Eye (tissue), 1 donor: ENCODE results near the gene ABCA2.
"Not testable (repeated sequence)": the region's sequence is repeated elsewhere in the genome, so short reads cannot be mapped to it uniquely, and the experiment has no call there.

Source experiments
- DNase-seq: peaks from one replicate; pipeline ENCODE4 v3.0.0-alpha.2; 2015

ABCA2 gene

GRCh38 chr9:137046088-137046787 is 18.2 kb upstream of the ABCA2 start, which contains the start of gene NPDC1:
Gene NPDC1 (minus strand): TSS chr9:137046177. CDS start chr9:137045989, 188 bp downstream.
- peak; percentile 91 for DNase-seq

DNA sequence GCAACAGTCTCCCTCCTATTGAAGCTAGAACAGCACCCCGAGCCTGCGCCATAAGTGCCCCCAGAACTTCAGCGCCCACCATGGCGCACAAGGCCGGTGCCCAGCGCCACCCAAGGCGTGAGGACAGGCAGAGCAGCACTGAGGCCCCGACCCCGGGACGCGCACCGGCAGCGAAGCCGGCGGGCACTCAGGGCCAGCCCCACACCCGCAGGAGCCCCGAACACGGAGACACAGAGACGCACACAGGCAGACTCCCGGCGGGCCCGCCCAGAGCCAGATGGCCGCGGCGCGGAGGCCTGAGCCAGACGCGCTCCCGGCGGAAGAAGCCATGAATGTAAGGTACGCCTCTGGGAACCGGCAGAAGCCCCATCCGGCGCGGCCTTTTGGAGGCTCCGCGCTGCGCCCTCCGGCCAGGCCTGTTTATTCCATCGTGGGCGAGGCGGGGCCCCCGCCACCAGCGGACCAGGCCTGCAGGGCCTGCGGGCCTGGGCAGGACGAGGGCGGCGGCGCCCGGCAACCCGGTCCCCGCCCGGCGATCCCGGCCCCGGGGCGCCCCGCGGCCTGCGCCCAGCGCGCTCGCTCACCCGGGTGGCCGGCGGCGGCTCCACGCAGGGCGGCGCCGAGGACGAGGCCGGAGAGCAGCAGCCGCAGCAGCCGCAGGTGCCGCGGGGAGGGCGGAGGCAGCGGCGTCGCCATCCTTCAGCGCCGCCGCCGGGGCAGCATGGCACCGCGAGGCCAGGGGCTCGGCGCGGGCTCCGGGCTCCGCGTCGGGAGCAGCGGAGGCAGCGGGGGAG is 17.5 kb upstream of the ABCA2 start:
- DNase-seq: peak; percentile 65

GRCh38 chr9:137044502-137045177 is 16.6 kb upstream of the ABCA2 start:
- DNase-seq: no peak

DNA sequence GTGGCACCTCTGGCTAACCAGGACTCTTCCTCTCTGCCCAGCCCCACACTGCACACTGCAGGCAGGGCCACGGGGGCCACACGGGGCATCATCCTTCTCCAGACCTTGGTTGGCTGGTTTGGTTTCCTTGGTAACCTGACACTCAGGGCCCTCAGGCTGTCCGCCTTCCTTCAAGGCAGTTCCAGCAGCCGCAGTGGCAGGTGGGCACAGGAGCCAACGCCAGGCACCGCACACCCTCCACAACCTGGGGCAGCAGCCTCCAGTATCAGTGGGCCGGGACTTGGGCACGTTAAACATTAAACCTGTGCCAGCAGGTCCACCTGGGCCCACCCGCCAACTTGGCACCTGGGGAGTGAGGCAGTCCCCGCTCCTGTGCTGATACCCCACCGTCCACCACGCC is 16.0 kb upstream of the ABCA2 start:
- no peak for DNase-seq

GRCh38 chr9:137042751-137043727 is 15.0 kb upstream of the ABCA2 start:
- DNase-seq: no peak

GRCh38 chr9:137041124-137041523 is 13.1 kb upstream of the ABCA2 start:
- no peak for DNase-seq

DNA sequence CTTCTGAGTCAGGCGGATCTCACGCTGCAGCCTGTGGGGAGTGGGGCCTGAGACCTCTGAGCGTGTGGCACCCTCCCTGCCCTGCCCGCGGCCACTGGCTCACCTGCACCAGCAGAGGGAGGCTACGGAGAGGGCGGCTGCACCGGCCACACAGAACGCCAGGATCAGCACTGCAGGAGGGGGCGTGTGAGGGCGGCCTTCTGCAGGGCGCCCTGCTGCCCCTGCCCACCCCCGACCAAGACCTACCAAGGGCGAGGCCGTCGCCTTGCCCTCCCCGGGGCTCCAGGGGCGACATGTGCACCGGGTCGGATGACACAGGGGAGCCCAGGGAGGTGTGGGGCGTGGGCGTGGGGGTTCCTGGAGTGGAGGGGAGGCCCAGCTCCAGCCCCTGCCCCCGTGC is 12.5 kb upstream of the ABCA2 start:
- DNase-seq: no peak

- no peak for DNase-seq
These were observed 11.8 kb upstream of the ABCA2 start for GRCh38 chr9:137039611-137040366.

DNA sequence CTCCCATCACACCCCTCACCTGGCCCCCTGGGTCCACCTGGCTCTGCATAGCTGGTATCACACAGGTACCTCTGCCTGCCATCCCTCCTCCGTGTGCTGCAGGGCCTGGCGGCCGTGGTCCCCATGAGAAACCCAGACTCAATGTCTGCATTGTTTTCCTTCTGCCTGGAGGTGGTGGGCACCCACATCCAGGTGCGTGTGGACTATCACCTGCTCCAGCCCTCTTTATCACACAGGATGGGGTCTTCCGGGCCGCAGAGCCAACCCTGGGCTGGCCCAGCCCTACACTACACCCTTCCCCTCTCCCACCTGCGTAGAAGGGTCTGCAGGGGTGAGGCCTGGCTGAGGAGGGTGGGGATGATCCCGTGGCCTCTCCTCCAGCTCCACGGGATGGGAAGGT is 10.9 kb upstream of the ABCA2 start:
- no peak for DNase-seq

DNA sequence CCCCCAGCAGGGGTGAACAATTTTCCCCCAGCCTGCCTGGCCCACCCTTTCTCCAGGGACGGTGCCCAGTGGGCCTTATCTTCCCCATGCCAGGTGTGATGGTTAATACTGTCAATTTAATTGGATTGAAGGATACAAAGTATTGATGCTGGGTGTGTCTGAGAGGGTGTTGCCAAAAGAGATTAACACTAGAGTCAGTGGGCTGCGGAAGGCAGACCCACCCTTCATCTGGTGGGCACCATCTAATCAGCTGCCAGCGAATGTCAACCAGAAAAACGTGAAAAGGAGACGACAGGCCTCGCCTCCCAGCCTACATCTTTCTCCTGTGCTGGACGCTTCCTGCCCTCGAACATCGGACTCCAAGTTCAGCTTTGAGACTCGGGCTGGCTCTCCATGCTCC is 9.4 kb upstream of the ABCA2 start:
- no peak for DNase-seq

DNA sequence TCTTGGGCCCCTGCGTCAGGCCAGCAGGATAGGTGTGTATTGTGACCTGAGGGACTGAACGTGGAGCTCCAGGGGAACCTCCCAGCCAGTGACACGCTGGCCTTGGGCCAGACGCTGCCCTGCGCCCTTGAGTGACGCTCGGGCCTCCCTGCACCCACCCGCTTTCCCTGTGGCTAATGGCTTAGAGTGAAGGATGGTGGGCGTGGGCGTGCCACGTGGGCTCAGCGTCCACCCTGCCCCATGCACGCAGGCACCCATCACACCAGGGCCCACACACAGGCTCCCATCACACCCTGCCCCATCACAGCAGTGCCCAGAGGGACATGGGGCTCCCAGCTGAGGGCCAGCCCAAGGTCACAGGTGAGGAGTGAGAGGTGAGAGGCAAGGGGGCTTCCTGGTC is 9.0 kb upstream of the ABCA2 start:
- no peak for DNase-seq

DNA sequence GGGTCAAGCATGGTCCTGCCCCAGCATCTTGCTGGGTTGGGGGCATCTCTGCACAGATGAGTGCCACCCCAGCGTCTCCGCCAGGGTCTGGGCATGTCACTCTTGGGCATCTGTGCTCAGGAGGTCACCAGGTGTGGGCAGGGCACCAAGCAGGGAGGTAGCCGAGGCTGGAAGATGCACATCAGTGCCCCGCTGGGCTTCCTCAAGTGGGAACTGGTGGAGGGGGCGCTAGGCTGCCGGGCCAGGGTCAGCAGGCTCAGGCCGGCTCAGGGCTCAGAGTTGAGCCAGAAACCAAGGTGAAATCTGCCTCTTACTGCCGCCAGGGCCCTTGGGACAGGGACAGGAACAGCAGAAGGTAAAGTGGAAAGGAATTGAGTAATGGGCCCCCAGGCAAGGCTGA is 7.9 kb upstream of the ABCA2 start:
- DNase-seq: no peak

DNA sequence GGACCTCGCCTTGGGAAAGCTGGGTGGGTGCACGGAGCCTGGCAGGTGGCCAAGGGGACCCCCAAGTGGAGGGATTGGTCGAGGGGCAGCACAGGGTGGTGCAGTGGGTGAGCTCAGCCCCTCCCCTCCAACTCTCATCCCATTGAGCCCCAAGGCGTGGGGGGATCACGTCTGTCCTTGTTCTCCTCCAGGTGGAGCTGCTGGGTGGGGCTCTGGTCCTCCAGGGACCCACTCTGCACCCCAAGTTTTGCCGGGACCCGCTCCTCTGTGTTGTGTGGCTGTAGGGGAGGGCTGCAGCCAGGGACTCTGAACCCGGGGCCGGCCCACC is 7.4 kb upstream of the ABCA2 start:
- DNase-seq: no peak

GRCh38 chr9:137034709-137035506 is 6.9 kb upstream of the ABCA2 start:
- DNase-seq: peak; percentile 94

DNA sequence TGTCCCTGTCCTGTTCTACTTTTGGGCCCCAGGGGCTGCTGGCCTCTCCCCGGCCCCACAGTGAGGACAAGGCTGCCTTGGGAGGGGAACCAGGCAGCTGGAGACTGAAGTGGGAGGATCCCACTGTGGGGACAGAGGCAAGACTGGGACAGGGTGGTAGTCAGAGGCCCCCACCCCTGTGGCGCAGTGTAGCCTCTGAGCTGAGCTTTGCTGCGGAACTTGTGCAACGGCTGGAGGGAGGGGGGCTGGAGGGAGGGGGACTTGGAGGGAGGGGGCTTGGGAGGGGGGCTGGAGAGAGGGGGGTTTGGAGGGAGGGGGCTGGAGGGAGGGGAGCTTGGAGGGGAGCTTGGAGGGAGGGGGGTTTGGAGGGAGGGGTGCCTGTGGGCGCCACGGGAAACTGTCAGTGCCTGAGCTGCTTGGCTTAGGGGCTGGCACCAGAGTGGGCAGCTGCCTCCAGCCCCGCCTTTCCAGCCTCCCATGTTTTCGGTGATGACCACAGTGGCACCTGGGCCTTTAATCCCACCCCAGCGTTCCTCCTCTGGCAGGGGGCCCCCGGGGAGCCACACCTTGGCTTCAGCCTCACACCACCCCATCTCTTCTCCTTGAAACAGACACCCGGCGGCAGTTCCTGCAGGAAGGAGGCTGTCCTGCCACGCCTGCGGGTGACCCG is 6.1 kb upstream of the ABCA2 start:
- no peak for DNase-seq

- not testable (repeated sequence) for DNase-seq
These were observed 5.4 kb upstream of the ABCA2 start for GRCh38 chr9:137033481-137033880.

- DNase-seq: no peak
These were observed 4.8 kb upstream of the ABCA2 start for GRCh38 chr9:137032858-137033257.

DNA sequence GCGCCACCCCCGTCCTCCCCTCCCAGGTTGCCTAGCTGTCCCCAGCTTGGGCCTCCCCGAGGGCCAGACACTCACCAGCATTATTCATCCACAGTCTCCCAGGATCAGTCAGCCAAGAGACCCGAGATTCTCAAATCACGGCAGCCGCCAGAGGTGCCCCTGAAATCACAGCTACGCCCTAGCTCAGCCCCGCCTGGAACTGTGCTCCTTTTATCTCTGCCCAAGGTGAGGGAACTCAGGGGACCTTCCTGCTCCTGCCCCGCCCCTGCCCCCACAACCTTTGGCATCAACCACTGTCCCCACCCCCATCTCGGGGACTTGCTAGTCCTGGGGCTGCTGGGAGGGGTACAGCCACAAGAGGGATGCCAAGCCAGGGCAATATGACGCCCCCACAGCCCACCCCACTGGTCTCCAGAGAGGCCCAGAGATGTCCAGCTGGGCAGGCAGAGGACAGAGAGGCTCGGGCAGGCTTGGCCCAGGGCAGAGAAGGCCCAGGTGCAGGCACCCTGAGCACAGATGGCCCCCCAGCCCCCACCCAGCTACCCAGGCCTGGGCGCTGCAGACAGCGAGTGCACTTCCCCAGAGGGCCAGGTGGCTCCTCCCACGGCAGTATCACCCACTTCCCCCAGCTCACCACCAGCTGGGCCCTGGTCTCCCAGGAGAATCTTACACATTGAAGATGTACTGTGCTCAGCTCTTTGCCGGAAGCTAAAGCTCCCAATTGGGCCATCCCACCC is 4.0 kb upstream of the ABCA2 start, which contains the start of gene FUT7:
Gene FUT7 (minus strand): TSS at position 185 of the 737 bp plus-strand sequence. CDS start 97 bp downstream, at position 88.
- DNase-seq: no peak
